Liver (tissue), 9 donors: ENCODE data around the gene MGAT3. TPM values are rescaled to one million over a fixed set of nuclear protein-coding genes. Genes with fewer than 3 reads are reported as not detected.

ENCODE experiments used
- DNase-seq: peaks from one replicate; pipeline ENCODE4 v3.0.0-alpha.2; 2017; ENCODE audit warnings: low spot score
- H3K27ac ChIP-seq, 2 donors: one replicate each; pipeline ENCODE4 v1.7.0; 2013; ENCODE audit warnings: inconsistent platforms in 2 of 2, low read length in 2 of 2, control low read depth in 1 of 2, low read depth in 1 of 2, mild to moderate bottlenecking in 1 of 2
- H3K27me3 ChIP-seq, 4 donors: one replicate each; pipeline versions ENCODE4 v1.6.1 to v1.7.0; 2013; ENCODE audit warnings: low read length in 3 of 4, inconsistent platforms in 1 of 4, mild to moderate bottlenecking in 1 of 4, moderate library complexity in 1 of 4; ENCODE audit not compliant: control insufficient read depth in 4 of 4, insufficient read depth in 4 of 4
- H3K36me3 ChIP-seq, 4 donors: one replicate each; pipeline versions ENCODE4 v1.6.1 to v1.7.0; 2013; ENCODE audit warnings: low read length in 3 of 4, mild to moderate bottlenecking in 3 of 4, low read depth in 1 of 4, moderate library complexity in 1 of 4; ENCODE audit not compliant: control insufficient read depth in 4 of 4, insufficient read depth in 3 of 4
- H3K4me1 ChIP-seq, 4 donors: one replicate each; pipeline versions ENCODE4 v1.6.1 to v1.7.0; 2013; ENCODE audit warnings: low read length in 3 of 4, mild to moderate bottlenecking in 3 of 4, moderate library complexity in 1 of 4; ENCODE audit not compliant: control insufficient read depth in 4 of 4, insufficient read depth in 4 of 4
- H3K4me3 ChIP-seq, 3 donors: one replicate each; pipeline versions ENCODE4 v1.6.1 to v1.7.0; 2013; ENCODE audit warnings: low read length in 3 of 3, control low read depth in 1 of 3, low read depth in 1 of 3, mild to moderate bottlenecking in 1 of 3
- H3K9ac ChIP-seq, 2 donors: one replicate each; pipeline ENCODE4 v1.7.0; 2013; ENCODE audit warnings: low read length in 2 of 2, mild to moderate bottlenecking in 2 of 2, moderate library complexity in 2 of 2, control low read depth in 1 of 2, low read depth in 1 of 2
- H3K9me3 ChIP-seq, 4 donors: one replicate each; pipeline versions ENCODE4 v1.6.1 to v1.7.0; 2013; ENCODE audit warnings: low read length in 3 of 4; ENCODE audit not compliant: control insufficient read depth in 4 of 4
- ATF3 ChIP-seq: IDR thresholded peaks from 2 replicates; pipeline ENCODE4 v1.6.1; 2016; ENCODE audit warnings: antibody characterized with exemption
- CTCF ChIP-seq: fragments of 150-350 bp; IDR thresholded peaks from 2 replicates; pipeline ENCODE4 v1.5.1; 2017; ENCODE audit warnings: improper control_type of control experiment, low read depth, low read length; ENCODE audit not compliant: missing input control
- EGR1 ChIP-seq, 2 donors: IDR thresholded peaks; 2 replicates each; pipeline ENCODE4 v1.6.1; 2016 to 2018; ENCODE audit warnings: antibody characterized with exemption in 2 of 2, low read depth in 2 of 2
- FOXA1 ChIP-seq: IDR thresholded peaks from 2 replicates; pipeline ENCODE4 v1.6.1; 2016; ENCODE audit warnings: antibody characterized with exemption
- FOXA2 ChIP-seq: IDR thresholded peaks from 2 replicates; pipeline ENCODE4 v1.6.1; 2016; ENCODE audit warnings: antibody characterized with exemption
- GABPA ChIP-seq, 2 donors: IDR thresholded peaks in 1 of 2; conservative IDR thresholded peaks in 1 of 2; 2 replicates each; pipeline ENCODE4 v1.6.1; 2016; ENCODE audit warnings: antibody characterized with exemption in 2 of 2, mild to moderate bottlenecking in 1 of 2, moderate library complexity in 1 of 2
- HNF4A ChIP-seq, 2 donors: conservative IDR thresholded peaks; 2 replicates each; pipeline ENCODE4 v1.6.1; 2016; ENCODE audit warnings: antibody characterized with exemption in 2 of 2, mild to moderate bottlenecking in 2 of 2
- HNF4G ChIP-seq: IDR thresholded peaks from 2 replicates; pipeline ENCODE4 v1.6.1; 2016; ENCODE audit warnings: antibody characterized with exemption
- JUND ChIP-seq, 2 donors: IDR thresholded peaks; 2 replicates each; pipeline ENCODE4 v1.6.1; 2016; ENCODE audit warnings: antibody characterized with exemption in 2 of 2
- MAX ChIP-seq: IDR thresholded peaks from 2 replicates; pipeline ENCODE4 v1.6.1; 2016; ENCODE audit warnings: antibody characterized with exemption
- RAD21 ChIP-seq, 2 donors: IDR thresholded peaks; 2 replicates each; pipeline ENCODE4 v1.6.1; 2016; ENCODE audit warnings: antibody characterized with exemption in 2 of 2, mild to moderate bottlenecking in 2 of 2
- REST ChIP-seq: IDR thresholded peaks from 2 replicates; pipeline ENCODE4 v1.6.1; 2016; ENCODE audit warnings: antibody characterized with exemption, mild to moderate bottlenecking
- RXRA ChIP-seq, 2 donors: IDR thresholded peaks; 2 replicates each; pipeline ENCODE4 v1.6.1; 2017 to 2018; ENCODE audit warnings: antibody characterized with exemption in 2 of 2, mild to moderate bottlenecking in 1 of 2
- SP1 ChIP-seq: IDR thresholded peaks from 2 replicates; pipeline ENCODE4 v1.6.1; 2018; ENCODE audit warnings: antibody characterized with exemption, mild to moderate bottlenecking
- ZBTB33 ChIP-seq: IDR thresholded peaks from 2 replicates; pipeline ENCODE4 v1.6.1; 2016; ENCODE audit warnings: antibody characterized with exemption
- WGBS: extraction: QIAGEN DNeasy Blood & Tissue Kit; methylation state at CpG from one replicate; pipeline ENCODE4 v1.1.7; 2013; 5-methylcytosine and 5-hydroxymethylcytosine counted together
- polyA plus RNA-seq, 2 donors: library from polyadenylated mRNA; stranded (reverse) in 1 of 2; unstranded in 1 of 2; fragments of 200-250 nt in 1 of 2; fragments of >200 nt in 1 of 2; fragmentation: Nextera tagmentation in 1 of 2; extraction: Ambion mirVana in 1 of 2; gene quantifications; one replicate each; pipeline versions ENCODE4 v1.2.1 to v1.2.3, GENCODE V29; 2013 to 2015
- total RNA-seq, 2 donors: library from RNA; depleted of rRNA; stranded (reverse); fragments of >200 nt; gene quantifications; one replicate each; pipeline ENCODE4 v1.2.3, GENCODE V29; 2014
- donor health status: healthy.
- donor health status: healthy.
- donor health status: healthy.
- donor health status: healthy.
- donor health status: healthy.

MGAT3 gene
- 1 to 10 TPM in 1 of 2 donors, under 1 TPM in 1; 0.08 to 7.6 TPM for total RNA-seq
- polyA plus RNA-seq = under 1 TPM; 0.03 to 0.12 TPM

DNA sequence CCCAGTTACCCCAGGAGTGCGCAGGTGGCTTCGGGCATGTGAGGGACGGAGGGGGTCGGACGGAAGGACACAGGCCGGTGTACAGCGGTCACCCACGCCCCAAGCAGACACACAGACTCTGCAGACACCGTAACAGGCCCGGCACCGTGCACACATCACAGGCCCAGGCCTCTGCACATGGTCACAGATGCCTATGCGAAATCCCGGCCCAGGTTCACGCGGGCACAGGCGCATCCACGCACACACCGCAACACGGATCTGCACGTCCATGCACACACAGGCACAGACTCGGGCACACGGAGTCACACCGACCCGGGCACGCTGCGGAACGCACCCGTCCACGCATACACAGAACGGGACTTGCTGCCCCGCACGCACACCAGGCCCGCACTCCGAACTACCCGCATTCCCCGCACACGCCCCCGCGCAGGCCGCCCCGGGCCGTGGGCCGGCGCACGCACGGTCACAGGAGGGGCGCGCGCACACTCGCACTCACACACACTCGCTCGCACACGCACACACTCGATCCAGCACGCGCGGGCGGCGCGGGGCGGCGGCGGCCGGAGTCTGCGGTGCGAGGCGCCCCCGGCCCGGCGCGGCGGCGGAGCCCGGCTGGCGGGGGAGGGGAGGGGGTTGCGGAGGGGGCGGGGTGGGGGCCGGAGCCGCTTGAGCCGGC, at the start of gene MGAT3:
Gene MGAT3, plus strand, starts transcription at position 491 of the 676 bp plus-strand sequence. CDS start 30,336 bp downstream, outside the sequence.
- no peak for DNase-seq
- WGBS = 30% methylated on average over 80 of the region's 80 CpGs

DNA sequence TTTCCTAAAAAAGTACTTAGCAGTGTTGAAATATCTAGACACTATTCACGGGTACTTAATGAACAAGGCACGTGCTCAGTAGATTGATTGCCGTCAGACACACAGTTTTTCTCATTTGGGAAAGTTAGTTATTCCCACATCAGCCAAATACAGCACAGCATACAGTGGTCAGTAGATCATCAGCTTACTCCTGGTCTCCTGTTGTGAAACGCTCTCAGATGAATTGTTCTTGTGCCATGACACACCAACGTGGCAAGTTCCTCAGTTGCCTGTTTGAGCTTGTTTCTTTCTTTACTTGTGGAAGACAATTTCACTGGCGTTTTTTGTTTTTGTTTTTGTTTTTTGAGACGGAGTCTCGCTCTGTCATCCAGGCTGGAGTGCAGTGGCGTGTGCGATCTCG, 48.6 kb upstream of the MGAT3 start:
- no peaks in the 10 kb centered on the region for H3K27me3 ChIP-seq
- peaks cover 0 to 4% (median 0%) of the 10 kb centered on the region in 4 donors for H3K4me1 ChIP-seq
- H3K27ac ChIP-seq = no peak overlapping the region
- H3K4me3 ChIP-seq = no peak overlapping the region
- H3K9ac ChIP-seq = no peak overlapping the region
- H3K9me3 ChIP-seq = no peaks in the 10 kb centered on the region
- no peak for DNase-seq
- H3K36me3 ChIP-seq = peaks cover 0 to 4% (median 1%) of the 10 kb centered on the region in 4 donors
- 94% methylated on average over 11 of the region's 11 CpGs for WGBS
- TF ChIP-seq RXRA (IDR thresholded peaks at IDR 0.05) (no peak), SP1 (no peak), HNF4G (no peak), JUND (IDR thresholded peaks at IDR 0.05) (no peak), ZBTB33 (no peak), CTCF (no peak), FOXA1 (no peak), ATF3 (no peak), MAX (no peak), EGR1 (IDR thresholded peaks at IDR 0.05; ENCODE audit: low read depth in 2 of 2) (no peak)

More for the DNA sequence above, at the start of gene MGAT3:
- Histone ChIP-seq H3K27ac (no peak within 1 kb of the TSS), H3K27me3 (peaks cover 0 to 6% (median 4%) of the 10 kb centered on the region in 4 donors), H3K36me3 (no peaks in the 10 kb centered on the region), H3K9ac (no peak within 1 kb of the TSS), H3K4me3 (peak within 1 kb of the TSS in 1 of 3 donors; percentile 43), H3K9me3 (no peaks in the 10 kb centered on the region), H3K4me1 (peaks cover 0 to 3% (median 2%) of the 10 kb centered on the region in 4 donors)
- TF ChIP-seq FOXA2 (no peak), EGR1 (IDR thresholded peaks at IDR 0.05; ENCODE audit: low read depth in 2 of 2) (no peak), ZBTB33 (no peak), GABPA (IDR thresholded peaks at IDR 0.05 in 1 of 2, conservative IDR thresholded peaks at IDR 0.05 in 1 of 2) (no peak), RAD21 (IDR thresholded peaks at IDR 0.05) (no peak), REST (no peak), HNF4A (conservative IDR thresholded peaks at IDR 0.05) (no peak), FOXA1 (no peak), JUND (IDR thresholded peaks at IDR 0.05) (no peak)
